Hematopoietic multipotent progenitor cell treated with erythropoietin and hydrocortisone succinate and interleukin-3 and kit ligand, for 8 days (in vitro differentiated cells): Measurements from ENCODE around the gene DBP.
A peak's percentile ranks its signal among the peaks of the same experiment; 100 is the strongest.
"Not testable (repeated sequence)": the region's sequence is repeated elsewhere in the genome, so short reads cannot be mapped to it uniquely, and the experiment has no call there.

ENCODE experiments used
- DNase-seq: peaks from one replicate; pipeline ENCODE4 v3.0.0-alpha.2; 2015

DBP gene

DNA sequence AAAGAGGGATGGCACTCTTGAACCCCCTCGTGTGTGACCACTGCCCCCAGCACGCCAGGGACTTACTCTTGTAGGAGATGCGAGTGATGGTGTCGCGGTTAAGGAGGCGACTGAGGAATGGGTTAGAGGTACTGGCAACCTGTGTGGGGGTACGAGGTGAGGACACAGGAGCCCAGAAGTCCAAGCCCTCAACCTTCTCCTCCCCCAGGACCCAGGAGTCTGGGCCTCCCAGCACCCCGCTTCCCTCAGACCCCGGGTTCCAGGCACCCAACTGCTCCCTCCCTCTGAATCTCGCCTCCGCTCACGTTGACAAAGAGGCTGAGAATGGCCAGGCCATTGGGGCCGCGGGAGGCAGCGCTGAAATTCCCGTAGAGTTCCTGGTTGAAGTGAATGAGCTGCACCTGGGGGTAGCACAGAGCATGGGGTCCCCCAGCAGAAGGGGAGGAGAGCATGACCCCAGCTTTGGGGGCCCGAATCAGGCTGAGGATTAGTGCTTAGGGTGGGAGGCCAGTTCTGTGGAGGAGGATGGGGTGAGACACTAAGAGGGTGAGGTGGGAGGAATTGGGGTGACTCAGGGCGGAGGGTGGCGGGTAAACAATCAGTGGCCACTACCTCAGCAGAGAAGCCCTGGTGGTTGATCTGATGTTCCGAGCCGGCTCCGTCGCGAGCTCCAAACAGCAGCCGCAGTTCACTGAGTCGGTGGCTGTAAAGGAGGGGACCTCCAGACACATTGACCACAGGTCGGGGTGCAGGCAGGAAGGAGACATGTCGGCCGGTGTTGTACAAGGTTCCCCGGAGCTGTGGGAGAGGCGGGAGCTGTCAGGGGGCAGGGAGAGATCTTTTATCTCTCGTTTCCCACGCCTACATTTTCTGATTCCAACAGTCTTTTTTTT is 2.5 kb upstream of the DBP start:
- peak; percentile 28 for DNase-seq

DNA sequence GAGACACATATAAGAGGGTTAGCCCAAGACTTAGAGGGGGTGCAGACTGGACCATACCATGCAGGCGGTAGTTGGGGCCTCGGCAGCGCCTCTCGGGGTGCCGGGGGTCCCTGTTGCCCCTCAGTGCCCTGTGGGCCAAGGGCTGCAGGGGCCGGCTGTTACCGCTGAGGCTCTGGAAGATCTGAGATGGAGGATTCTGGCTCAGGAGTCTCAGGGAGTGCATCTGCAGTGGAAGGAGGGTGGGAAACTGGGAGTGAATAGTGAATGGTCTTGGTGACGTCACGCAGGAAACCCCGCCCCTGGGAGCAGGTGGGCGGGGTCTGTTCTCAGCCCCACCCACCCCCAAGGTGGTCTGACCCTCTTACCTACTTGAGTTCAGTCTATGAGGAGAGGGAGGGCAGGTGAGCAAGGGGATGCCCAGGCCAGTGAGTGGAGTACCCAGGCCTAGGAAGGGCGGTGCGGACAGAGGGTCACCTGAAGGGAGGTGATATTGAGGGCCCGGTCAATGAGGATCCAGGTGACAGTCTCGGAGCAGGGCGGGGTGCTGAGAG is 1.7 kb upstream of the DBP start:
- no peak for DNase-seq

DNA sequence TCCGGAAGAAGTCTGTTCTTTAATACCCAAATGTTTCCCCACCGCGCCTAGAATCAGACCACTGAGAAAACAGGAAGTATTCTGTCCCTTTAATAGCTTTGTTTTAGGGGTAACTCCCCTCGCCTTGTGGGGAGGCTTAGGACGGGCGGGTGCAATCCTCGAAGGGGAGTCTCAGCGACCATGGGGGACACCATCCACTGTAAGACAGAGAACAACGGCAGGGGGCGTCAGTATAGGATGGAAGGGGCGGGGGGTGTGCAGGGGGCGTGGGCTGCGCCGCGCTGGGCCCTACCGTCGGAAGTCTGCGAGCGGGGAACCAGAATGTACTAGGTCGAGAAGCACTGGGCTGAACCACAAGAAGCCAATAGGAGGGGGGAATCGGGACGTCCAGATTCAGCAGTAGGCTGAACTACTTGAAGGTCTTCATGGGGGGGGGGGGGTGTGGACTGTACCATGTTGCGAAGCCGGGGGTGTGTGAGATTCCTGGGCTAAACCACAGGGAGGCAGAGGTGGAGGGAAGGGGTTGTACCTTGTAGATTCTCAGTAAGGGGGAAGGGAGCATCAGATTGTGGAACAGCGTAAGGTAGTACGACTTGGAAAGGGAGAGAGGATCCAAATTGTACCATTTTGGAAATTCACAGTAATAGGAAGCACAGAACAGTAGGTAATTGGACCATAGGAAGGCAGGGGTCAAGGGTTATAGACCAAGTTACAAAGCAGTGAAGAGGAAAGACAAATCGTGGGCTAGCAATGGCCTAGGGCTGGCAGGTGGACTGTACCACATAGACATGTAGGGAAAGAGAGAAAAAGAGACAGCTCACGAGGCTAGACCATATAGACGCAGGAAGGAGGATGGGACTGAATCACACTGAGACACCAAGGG is 1.0 kb upstream of the DBP start:
- DNase-seq = peak; percentile 92

DNA sequence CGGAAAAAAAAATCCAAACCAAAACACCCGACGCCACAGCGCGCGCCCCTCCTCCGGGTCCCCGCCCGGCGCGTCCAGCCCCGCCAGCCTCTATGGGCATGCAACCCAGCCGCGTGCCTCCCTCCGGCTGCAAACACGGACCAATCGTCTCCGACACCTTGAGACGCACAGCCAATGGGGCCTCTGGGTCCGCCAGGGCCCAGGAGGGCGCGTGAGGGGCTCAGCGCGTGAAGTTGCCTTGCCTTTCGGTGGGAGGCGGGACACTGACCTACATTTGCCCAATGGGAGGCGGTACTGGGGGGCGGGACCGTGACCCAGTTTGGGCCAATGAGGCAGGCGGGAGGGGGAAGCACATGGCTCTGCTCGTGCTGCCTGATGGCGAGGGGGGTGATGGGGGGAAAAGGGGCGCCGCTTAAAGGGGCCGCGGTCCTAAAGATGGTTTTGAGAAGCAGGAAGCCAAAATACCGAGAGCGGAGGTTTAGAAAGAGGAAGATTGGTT is 319 bp upstream of the DBP start:
- peak; percentile 99 for DNase-seq

DNA sequence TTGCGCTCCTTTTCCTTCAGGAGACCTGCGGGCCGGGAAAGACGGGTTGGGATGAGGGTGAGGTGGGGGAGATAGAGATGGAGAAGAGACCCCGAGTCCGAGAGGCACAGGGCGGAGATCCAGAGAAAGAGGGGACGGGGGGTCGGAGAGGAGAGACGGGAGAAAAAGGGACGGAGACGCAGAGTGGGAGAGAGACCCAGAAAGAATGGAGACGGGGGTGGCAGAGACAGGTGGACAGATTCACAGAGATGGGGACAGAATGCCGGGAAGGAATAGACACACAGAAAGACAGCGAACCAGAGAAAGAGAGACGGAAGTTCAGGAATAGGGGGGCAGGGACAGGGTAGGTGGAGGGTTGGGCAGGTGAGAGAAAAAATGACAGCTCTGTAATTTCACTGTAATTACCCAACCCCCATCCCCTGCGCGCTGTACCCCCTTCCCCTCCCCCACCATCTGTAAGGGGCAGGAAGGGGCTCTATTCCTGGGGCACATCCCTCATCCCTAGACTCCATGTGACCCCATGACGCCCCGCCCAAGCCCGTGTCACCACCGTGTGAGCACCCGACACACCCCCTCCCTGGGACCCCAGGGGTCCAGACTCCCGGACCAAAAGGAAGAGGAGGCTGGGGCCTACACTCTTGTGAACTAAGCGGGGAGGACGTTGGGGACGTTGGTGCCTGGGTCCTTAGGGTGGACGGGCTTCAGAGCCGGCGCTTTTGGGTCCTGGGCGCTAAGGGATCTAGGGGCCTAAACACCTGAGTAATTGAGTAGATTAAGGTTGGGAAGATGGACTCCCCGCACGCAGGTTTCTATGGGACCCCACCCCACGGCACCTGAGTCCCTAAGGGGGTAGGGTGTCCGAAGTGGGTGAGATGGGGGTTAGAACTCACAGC is 967 bp downstream of the DBP start:
- DNase-seq = no peak

DNA sequence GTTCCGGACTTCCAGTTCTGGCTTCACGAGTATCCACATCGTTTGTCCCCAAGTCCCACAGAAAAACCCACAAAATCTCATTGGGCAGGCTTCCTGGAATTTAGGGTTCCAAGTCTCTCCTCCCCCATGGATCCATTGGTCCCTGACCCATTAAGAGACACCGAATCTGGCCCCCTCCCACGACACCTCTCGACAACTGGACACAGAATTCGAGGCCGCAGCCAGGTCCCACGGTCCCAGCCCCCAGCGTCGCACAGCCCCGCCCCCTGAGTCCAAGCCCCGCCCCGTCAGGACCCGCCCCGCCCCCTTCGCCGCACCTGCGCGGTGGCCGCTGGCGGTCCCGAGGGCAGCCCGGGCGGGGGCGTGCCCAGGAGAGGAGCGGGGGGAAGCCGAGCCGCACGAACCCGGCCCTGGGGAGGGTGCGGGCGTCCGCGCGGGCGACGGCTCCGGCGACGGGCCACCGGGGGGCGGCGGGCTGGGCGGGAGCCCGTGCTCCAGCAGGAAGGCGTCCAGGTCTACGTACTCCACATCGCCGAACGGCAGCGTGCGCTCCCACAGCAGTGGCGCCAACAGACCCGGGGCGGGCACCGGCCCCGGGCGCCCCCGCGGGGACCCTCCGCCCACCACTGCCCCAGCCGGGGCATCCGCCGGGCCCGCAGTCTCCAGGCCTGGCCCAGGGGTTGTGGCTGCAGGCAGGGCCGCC is 1.8 kb downstream of the DBP start:
- DNase-seq = peak; percentile 67

DNA sequence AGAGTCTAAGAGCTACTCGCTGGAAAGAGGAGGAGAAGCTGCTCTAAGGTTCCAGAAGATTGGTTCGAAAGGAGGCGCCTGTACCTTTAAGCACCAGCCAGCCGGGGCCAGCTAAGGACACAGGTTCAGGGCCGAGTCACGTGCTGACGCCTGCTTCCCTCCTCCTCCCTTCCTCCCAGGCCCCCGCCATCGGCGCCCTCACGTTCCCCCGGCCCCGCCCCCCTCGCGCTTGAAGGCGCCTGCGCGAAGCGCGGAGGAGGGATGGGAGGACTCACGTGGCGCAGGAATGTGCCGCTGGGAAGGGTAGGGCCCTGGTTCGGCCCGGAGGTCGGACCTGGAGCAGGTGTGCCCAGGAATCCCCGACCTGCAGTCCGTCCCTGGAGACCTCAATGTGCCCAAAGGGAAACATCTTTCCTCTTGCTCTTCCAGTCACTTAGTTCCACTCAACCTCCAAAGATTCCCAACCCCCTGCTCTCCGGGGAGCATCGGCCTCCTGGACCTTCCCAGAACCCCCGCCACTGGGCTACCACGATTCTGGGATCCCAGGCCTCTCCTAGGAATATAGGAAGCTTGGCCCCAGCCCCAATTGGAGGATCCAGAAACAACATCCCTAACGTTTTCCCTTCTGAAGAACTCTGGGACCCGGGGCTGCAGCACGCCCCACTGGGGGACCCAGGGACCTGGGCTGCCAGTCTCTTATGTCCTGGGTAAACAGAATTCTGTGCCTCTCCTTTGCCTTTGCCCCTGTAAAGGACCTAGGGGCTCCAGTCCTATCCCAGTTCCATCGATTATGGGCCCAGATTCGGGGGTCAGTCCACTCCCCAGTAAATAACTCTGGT is 2.5 kb downstream of the DBP start:
- peak; percentile 97 for DNase-seq

DNA sequence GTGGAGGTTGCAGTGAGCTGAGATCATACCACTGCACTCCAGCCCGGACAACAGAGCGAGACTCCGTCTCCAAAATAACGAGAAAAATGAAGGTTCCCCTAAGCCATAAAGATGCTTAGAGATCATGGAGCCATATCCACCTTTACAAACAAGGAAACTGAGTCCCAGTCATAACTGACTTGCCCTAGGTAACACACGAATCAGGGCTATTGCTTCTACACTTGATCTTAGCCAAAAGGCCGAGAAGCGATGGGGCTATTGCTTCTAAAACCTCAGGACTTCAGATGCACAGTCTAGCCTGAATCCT is 3.2 kb downstream of the DBP start:
- no peak for DNase-seq

DNA sequence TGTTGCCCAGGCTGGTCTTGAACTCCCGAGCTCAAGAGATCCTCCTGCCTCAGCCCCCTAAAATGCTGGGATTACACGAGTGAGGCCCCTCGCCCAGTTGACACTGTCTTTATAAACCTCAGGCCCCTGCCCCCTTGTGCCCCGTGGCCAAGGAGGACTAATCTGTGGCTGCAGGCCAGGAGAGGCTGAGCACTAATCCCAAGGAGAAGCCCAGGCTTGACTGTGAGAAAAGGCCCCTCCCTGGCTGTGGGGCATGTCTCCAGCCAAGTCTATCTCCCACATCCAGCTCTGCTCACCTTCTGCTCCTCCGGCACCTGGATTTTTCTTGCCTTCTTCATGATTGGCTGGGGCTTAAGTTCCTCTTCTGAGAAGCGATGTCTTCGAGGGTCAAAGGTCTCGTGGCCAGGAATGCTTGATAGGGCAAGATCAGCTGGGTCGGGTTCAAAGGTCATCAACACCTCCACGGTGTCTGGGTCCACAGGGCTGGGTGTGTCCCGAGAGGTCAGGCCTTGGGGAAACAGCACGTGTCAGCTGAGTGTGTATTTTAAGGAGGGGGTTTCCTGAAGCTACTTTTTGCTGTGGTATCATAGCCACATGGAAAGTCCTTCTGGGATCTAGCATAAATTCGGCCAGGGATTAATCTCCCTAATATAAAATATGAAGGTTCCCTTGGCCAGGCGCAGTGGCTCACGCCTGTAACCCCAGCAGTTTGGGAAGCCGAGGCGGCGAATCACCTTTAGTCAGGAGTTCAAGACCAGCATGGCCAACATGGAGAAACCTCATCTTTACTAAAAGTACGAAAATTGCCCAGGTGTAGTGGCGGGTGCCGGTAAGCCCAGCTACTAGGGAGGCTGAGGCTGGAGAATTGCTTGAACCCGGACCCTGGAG is 3.8 kb downstream of the DBP start:
- DNase-seq = peak; percentile 40

DNA sequence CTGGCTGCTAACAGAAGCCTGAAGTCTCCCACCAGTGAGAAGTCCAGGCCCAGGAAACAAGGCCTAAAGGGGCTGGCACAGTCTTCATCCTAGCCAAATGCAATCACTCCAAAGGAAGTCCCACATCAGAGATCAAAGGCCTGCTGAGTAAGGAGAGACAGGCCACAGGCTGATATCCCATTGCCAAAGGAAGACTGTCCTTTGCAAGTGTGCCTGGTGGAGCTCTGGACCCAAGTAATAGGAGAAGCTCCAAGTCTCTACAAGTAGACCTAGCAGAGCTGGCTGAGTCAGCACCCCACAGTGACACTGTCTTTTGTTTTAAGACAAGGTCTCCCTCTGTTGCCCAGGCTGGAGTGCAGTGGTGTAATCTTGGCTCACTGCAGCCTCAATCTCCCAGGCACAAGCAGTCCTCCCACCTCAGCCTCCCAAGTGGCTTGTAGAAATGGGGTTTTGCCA is 4.5 kb downstream of the DBP start:
- peak; percentile 67 for DNase-seq

DNA sequence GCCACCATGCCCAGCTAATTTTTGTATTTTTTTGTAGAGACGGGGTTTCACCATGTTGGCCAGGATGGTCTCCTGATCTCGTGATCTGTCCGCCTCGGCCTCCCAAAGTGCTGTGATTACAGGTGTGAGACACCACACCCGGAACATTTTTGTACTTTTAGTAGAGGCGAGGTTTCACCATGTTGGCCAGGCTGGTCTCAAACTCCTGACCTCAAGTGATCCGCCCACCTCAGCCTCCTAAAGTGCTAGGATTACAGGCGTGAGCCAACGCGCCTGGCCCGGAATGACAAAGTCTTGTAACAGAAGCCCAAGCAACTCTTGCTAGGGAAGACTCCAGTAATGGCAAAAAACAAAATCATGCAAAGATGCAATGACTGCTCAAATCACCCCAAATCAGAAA is 4.9 kb downstream of the DBP start:
- not testable (repeated sequence) for DNase-seq

DNA sequence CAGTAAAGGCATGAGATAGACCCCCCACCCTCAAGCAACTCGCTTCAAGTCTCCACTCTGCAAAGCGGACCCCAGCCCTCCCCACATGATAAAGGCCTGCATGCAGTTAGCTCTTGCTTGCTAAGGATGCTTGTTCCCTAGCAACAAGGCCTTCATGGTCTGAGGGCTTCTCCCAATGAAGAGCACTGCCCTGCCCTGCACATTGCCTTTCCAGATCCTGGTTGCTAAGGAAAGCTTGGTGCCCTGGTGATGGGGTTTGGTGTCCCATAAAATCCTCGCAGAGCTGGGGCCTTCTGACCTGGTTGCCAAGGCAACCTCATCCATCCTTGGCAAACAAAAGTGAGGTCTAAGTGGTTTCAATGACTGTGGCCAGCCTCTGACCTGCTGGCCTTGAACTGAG is 6.0 kb downstream of the DBP start:
- DNase-seq = no peak

DNA sequence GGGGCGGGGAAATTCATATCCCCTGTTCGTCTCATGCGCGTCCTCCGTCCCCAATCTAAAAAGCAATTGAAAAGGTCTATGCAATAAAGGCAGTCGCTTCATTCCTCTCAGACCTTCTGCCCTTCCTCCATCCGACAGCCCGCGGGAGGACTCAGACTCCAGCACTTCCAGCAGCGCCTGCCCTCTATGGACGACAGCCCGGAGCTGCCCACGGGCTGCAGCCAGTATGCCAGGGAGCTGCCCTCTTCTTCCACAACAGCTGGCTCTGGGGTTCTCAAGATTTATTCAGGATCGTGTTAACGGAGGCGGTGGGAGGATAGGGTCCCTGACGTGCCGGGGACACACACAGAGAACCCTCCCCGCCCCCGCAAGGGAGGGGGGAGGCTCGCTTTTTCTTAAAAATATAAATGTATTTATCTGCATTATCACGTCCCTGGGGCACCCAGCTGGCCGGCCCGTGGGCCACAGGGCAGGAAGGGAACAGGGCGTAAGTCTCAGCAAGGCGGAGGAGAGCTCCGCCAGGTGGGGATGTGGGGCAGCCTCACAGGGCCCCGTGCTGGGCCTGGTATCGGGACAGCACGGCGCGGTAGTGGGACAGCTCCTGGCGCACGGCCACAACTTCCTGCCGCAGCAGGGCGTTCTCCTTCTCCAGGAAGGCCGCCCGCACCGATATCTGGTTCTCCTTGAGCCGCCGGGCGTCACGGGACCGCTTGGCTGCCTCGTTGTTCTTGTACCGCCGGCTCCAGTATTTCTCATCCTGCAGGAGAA is 6.7 kb downstream of the DBP start:
- DNase-seq = peak; percentile 93

DNA sequence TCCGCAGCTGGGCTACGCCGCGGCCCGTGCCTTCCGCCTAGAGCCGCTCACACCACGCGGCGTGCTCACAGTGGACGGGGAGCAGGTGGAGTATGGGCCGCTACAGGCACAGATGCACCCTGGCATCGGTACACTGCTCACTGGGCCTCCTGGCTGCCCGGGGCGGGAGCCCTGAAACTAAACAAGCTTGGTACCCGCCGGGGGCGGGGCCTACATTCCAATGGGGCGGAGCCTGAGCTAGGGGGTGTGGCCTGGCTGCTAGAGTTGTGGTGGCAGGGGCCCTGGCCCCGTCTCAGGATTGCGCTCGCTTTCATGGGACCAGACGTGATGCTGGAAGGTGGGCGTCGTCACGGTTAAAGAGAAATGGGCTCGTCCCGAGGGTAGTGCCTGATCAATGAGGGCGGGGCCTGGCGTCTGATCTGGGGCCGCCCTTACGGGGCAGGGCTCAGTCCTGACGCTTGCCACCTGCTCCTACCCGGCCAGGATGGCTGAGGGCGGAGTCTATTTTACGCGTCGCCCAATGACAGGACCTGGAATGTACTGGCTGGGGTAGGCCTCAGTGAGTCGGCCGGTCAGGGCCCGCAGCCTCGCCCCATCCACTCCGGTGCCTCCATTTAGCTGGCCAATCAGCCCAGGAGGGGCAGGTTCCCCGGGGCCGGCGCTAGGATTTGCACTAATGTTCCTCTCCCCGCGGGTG is 7.4 kb downstream of the DBP start:
- DNase-seq = peak; percentile 54

DNA sequence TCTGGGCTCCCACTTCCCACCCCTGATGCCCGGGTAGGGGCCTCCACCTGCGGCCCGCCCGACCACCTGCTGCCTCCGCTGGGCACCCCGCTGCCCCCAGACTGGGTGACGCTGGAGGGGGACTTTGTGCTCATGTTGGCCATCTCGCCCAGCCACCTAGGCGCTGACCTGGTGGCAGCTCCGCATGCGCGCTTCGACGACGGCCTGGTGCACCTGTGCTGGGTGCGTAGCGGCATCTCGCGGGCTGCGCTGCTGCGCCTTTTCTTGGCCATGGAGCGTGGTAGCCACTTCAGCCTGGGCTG is 7.9 kb downstream of the DBP start:
- DNase-seq = no peak

DNA sequence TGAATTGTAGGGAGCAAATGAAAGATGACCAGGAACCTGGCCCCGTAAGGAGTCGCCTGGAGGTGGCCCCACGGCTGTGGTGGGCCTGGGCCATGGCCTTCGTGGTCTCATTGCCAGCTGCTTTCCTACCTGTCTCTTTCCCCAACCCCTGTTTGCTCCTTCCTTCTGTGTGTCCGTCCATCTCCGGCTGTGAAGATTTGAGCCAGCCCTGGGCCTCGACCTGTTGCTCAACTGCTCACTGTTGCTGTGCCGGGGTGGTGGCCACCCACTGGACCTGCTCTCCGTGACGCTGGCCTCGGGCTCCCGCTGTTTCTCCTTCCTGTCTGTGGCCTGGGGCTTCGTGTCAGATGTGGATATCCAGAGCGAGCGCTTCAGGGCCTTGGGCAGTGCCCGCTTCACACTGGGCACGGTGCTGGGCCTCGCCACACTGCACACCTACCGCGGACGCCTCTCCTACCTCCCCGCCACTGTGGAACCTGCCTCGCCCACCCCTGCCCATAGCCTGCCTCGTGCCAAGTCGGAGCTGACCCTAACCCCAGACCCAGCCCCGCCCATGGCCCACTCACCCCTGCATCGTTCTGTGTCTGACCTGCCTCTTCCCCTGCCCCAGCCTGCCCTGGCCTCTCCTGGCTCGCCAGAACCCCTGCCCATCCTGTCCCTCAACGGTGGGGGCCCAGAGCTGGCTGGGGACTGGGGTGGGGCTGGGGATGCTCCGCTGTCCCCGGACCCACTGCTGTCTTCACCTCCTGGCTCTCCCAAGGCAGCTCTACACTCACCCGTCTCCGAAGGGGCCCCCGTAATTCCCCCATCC is 8.5 kb downstream of the DBP start:
- DNase-seq = no peak

DNA sequence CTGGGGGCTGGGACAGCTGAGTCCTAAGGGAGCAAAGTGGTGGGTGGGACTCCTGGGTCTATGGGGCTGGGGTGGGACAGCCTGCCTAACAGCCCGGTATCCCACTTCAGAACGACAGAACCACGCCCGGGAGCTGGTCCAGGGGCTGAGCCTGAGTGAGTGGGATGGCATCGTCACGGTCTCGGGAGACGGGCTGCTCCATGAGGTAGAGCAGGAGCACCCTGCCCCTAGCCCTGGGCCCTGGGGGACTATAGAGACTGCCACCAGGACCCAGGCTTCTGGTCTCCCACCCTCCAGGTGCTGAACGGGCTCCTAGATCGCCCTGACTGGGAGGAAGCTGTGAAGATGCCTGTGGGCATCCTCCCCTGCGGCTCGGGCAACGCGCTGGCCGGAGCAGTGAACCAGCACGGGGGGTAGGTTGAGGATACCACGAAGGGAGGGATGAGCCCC is 9.3 kb downstream of the DBP start:
- DNase-seq = no peak
